Measurements from ENCODE around the gene BGN. TPM values are rescaled to one million over a fixed set of nuclear protein-coding genes. Genes with fewer than 3 reads are reported as not detected.
A peak's percentile ranks its signal among the peaks of the same experiment; 100 is the strongest.

BGN gene
- polyA plus RNA-seq (2013, experiment 1 of 2; ENCODE audit: insufficient read length), result 1,497 TPM
- 1,430 TPM for polyA plus RNA-seq (2013, experiment 2 of 2; ENCODE audit: insufficient read length)

DNA sequence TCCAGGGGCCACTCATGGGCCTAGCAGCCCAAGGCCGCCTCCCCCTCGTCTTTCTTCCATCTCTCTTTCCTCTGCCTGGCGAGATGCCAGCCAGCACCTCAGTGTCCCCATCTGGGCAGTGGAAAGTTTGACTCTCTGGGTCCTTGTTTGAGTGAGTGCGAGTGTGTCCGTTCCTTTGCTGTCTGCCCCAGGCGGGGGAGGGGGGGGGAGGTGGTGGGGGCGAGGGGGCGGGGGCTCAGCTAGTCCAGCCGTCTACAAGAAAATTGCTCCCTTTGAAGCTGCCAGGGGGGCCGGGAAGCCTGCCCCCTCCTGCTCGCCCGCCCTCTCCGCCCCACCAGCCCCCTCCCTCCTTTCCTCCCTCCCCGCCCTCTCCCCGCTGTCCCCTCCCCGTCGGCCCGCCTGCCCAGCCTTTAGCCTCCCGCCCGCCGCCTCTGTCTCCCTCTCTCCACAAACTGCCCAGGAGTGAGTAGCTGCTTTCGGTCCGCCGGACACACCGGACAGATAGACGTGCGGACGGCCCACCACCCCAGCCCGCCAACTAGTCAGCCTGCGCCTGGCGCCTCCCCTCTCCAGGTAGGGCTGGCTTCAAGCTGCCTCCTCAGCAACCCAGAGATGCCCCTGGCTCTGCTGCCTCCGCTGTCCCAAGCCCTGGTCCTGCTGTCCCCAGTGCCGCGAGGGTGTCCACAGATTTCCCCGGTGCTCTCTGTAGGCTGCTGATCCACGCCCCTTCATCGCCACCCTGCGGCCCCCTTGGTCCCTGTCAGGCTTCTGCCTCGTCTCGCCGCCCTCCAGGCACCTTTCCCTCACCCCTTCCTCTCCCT, at the start of gene BGN:
TSS of gene BGN (plus strand) at position 440 of the 821 bp plus-strand sequence. CDS start 9,652 bp downstream, outside the sequence.
- DNase-seq, result peak; percentile 80

DNA sequence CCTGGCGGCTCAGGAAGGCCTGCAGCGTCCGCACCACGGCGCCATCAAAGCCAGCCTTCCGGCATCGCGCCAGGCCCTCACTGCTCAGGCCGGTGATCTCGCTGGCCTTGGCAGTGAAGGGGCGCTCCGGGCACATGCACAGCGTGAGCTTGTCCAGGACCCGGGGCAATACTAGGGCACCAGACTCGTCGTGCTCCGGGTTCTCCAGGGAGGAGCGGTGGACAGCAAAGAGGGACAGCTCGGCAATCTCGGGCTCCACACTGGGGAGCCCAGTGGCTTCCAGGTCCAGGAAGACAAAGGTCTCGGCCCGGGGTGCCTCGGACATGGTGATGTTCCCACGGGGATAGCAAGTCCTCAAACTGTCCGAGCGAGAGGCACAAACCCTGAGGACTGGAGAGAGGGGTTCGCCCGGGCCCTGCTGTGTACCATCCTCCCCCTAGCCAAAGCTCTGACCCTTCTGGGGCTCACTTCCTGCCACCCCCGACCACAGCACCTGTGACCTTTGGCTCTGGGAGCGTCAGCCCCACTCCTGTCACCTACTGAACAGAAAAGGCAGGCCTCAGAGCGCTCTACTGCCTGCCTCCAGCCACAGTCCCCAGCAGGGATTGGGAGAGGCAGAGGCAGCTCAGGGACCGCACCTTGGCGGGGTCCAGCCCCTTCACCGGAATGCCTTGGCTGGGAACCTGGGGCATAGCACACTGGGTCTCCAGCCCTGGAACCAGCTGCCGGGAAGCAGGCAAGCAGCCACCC, 49.5 kb upstream of the BGN start:
- no peak for DNase-seq

DNA sequence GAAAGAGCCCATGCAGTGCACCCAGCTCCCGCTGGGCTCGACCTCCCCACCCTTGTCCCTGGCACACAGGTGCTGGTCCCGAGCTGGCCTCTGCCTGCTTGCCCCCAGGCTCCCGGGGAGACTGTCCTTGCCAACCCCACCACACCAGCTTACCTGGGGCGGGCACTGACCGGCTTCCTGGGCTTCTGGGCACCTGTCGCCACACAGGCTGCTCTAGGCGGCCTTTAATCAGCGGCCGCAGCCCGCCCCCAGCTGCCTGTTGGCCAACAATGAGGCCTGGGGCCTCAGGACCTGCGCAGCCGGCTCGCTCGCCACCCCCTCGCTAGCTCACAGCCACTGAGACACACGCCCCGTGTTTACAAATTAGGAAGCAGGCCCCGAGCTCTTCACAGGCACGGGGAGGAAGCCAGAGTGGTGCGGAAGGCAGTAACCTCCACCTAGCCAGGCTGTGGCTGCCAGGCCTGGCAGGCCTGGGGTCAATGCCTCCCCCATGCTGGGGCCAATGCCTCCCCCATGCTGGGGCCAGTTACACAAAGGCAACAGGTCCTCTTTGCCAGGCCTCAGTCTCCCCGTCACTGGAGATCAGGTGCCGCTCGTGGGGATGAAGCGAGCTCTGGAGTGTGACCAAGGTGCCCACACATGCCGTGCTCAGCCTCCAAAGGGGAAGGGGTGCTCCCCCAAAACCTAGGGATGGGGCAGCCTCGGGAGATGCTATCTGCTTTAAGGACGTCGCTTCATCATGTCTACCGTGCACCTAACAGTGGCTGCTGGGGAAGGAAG, 48.7 kb upstream of the BGN start, which contains the start of gene TREX2:
TSS of gene TREX2 (minus strand) at position 201 of the 780 bp plus-strand sequence. CDS start 626 bp downstream, outside the sequence.
- no peak for DNase-seq

DNA sequence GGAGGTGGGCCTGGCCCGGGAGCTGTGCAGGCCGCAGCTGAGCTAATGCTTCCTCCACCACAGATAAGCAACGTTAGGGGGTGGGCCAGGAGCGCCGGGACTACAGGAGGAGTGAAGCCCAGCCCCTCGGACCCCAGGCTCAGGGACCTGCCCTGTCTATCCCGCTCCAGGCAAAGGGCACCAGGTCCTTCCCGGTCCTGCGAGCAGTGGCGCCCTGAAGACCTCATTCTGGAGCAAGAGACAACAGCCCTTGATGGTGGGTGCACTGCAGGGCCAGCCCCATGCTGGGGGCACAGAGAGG, 48.2 kb upstream of the BGN start:
- no peak for DNase-seq

DNA sequence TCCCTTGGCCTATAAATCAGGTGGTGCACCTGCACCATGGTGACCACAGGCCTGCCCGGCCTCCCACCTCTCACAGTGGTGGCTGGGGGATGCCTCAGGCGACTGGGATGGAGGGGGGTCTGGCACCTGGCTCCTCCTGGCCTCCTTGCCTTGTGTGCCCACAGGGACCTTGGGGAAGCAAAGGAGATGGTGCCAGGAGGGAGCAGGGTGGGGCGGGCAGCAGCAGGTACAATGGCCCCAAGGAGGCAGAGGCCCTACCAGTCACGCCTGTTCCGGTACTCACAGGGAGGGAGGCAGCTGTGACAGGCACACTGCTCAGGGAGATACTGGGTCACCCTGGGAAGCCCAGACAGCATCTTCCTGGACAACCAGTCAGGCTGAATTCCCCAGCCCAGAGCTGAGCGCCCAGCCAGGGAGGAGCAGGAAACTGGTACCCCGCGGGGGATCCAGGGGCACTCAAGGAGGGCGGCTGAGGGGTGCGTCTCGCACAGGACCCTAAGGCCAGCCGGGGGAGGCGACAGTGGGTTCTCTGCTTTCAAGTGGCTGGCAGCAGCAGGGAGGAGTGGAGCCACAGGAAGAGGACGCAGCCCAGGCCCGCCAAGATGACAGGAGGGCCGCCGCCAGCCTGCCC, 47.7 kb upstream of the BGN start:
- no peak for DNase-seq

DNA sequence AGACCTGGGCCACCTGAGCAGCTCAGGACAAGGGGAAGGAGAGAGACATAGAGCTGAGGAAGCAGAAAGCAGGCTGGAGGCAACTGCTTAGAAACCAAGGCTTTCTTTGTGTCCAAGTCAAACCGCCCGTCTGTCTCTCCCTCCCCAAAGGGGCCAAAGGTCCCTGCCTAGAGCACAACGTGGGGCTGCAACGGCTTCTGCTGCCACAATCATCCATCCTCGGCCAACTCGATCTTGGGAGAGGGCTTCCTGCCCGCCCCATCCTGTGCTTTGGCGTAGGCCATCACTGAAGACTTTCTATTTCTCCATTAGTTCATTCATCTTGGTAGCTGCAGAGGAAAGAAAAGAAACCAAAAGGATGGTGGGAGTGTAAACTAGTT, 47.2 kb upstream of the BGN start:
- no peak for DNase-seq

DNA sequence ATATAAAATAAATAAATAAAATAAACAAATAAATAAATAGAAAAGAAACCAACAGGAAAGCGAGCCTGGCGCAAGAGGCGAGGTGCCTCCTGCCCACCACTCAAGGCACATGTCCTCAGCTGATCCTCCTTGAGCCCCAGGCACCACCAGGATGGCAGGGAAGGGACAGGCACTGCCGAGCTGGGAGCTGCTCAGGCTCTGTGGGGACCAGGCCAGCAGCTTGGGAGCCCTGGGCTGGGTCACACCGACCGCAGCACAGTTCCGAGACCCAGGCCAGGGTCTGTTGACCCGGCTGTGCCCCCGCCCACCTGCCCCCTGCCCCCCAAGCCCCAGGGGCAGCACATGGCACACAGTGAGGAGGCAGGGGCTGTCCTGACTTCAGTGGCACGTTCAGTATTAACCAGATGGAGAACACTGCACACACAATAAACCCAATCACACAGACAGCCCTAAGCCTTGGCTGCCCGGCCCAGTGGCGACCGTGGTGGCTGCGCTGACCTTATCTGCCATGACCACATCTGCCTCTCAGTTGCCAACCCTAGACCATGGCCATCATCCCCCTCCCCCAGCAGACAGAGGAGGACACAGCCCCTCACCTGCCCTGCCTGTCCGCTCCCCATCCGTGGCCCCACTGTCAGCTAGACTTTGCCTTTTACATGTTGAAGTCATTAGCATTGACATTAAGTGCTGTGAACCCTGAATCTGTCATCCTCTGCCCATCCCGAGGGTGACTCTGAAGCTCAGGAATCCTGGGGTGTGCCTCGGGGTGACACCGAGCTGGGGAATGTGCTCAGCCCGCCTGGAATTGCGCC, 46.0 kb upstream of the BGN start:
- no peak for DNase-seq

DNA sequence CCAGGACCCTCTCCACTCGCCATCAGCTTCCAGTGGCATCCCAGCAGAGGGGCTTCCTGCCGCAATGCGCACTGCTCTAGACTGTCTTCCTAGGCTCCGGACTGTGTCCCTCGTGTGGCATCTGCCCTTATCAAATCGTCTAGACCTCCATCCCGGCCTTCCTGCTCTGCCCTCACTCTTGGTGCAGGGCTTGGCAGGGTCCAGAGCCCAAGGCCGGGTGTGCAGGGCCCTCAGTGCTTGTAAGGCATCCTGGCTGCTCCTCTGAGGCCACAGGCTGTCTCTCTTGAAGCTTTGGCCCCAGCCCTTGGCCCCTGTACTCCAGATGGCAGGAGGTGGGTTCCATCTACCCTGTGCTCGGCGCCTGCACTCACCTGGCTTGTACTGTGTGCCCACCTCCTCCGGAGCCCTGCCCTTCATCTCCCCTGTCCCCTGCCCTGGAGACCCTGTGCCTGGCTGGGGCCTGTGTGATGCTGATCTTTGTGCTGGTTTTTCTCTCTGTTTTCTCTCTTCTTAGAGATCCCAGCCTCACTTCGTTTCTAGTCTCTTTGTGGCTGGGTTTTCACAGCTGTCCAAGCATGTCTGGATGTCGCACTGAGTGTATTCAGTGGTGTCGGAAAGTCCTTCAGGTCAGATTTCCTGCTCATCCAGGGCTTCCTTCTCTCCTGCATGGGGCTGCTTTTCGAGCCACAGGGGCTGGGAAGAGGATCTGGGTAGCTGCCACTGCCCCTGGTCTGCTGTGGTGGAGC, 45.2 kb upstream of the BGN start:
- DNase-seq, result no peak

DNA sequence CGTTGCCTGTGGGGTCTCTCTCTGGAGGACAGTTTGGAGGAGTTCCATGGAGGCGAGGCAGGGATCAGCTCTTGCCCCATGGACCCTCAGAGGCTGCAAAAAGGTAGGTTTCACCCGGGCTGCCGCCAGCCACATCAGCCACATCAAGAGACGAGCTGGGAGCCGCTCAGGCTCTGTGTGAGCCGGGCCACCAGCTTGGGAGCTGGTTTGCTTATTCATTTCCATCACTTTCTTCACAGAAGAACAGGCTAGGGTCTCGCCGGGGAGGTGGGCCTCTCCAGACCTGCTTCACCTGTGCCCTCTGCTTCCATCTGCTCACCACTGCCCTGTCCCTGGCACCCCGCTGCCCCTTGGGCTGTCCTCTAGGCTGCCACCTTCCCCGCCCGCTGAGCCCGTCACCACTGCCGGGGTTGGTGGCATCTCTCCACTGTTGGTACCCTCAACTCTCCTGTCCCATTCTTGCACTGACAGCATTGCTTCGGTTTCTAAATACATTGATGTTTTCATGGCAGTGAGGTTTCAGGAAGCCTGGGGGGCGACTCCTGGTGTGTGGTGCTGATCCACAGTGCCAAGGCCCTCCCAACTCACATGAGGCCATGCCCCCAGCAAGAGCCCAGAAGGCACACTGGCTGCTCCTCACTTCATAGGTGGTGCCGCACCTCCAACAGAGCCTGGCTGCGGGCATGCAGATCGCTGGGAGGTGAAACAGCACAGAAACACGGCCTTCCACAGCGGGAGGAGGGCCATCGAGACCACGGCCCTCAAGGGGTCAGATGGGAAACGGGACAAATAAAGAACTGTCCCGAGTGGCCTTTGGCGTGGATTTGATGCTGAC, 44.4 kb upstream of the BGN start:
- DNase-seq, result no peak

DNA sequence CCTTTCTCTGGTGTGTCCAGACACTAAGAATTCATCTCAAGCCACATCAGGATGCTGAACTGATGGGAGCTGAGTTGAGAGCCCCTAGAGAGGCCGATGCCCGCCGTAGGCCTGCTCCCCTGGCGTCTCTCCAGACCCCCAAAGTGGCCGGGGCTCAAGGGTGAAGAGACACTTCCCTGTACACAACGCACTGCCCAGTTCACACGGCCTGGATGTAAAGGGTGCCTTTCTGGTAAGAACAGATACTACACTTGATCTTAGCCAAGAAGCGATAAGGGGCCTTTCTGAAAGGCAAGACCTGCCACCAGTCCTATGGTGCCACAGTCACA, 43.9 kb upstream of the BGN start:
- DNase-seq, result no peak

DNA sequence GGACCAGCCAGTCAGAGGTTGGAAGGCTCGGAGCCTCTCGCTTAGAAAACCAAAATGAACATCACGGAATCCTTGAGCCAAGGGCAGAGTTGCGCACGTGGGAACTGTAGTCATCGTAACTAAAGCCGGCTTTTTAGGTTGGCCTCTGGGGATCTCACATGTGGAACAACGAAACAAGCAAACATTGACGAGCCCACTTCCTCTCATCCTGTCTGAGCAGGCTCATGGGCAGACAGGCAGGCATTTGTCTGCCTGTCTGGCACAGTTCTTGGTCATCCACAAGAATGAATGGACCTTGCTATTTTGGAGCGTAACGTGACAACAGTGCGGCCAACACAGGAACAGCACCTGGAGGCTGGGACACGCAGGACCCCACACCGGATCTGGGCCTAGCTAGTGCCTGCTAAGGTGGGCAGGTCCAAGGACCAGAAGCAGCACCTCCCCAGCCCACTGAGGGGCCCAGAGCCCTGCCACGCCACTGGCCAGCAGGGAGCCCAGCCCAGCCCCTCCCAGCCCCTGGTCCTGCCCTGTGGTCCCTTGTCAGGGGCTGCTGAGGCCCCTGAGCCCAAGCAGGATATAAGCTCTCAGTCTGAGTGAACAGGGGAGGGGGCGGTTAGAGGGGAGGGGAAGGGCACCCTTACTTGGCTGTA, 39.8 kb upstream of the BGN start:
- no peak for DNase-seq

DNA sequence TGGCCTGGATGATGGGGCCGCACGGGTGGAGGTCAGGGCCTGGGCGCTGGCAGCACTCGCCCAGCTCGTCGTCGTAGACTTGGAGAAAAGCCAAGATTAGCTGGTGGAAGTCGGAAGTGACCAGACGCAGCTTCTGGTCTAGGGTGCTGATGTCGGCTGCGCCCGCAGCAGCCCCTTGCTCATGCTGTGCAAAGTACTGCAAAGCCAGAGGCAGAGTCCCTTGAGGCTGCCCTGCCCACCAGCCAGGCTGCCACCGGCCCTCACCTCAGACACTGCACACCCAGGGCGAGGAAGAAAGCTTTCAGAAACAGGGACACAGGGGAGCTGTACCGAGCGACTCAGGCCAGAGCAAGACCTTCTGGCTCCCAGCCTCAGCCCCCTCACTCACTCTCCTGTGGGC, 39.2 kb upstream of the BGN start:
- DNase-seq, result no peak

DNA sequence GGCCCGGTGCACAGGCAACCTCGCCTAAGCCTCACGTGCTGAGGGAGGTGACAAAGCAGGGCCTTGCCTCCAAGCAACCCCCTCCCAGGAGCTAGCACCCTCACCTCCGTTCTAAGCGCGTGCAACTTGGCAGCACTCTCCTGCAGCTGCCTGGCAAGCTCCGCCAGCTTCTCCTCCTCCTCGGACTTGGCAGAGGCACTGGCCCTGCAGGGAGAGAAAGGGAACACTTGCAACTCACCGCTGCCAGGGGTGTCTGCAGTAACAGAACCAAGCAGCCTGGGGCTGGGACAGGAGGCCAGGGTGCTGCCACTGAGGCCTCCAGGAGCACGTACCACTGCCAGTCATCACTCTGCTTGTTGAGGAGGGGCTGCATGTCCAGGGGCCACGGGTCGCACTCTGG, 38.6 kb upstream of the BGN start:
- DNase-seq, result no peak

DNA sequence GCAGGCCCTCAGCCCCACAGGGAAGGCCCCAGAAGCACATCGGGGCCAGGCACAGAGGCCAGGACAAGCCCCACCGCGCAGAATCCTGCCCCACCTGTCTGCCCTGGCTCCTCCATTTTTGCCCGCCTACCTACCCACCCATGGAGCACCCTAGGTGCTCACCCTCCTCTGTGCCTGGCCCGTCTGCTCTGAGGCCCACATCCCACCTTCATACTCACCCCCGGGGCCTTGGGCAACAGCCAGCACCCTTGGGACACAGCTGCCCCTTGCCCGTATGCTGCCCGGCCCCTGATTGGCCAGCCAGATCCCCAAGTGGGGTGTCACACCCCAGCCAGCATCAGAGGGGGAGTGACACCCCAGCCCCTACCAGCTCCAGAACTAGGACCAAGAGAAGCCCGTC, 38.1 kb upstream of the BGN start:
- no peak for DNase-seq

DNA sequence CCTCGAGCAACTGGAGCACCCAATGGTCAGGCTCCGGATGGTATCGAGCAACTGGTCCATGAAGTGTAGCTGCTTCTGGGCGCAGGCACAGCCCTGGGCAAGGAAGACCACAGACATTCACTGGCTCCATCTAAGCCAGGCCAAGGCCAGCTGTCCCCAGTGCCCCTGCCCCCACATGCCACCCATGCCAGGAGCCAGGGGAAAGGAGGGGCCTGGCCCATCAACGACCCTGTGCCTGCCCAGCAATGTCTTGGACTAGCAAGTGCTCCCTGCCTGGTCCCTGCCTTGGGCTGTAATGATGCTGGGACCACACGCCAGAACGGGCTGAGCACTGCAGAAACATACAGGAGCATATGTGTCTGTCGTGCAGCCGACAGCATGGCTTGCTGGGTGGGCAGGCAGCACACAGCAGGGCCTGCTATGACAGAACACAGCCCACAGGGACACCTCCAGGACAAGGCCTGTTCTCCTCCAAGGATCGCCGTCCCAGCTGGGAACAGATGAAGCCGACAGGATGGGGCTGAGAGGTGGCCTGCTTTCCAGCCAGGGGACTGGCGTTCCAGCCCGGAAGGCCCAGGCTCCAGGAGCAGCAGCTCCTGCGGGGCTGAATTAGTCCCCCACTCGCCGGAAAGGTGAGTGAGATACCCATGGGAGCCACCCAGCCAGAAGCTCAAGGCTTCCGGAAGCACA, 37.5 kb upstream of the BGN start:
- DNase-seq, result no peak

DNA sequence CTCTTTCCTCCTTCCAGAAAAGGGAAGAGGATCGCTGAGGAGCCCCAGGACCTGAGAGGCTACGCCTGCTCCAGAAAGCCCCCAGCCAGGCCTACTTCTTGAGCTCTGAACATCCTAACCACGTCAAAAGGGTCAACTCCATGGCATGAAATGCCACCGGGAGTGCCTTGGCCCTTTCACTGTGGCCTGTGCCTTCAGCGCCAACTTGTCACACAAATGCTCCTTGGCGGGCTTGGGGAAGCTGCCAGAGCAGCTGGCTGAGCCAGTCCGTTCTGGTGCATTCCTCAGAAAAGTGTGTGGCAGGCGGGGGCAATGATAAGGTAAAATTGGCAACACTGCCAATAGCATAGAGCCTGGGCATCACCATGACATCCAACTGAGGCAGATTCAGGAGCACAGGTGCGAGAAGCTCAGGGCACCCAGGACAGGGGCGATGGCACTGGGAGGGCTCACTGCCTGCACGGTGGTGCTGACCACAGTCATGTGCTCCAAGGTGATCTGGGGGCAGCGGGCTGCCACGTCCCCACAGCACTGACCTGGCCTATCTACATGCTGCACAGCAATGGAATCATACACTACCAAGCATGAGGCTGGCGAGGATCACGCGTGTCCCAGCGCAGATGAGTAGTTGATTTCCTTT, 36.8 kb upstream of the BGN start:
- DNase-seq, result no peak

DNA sequence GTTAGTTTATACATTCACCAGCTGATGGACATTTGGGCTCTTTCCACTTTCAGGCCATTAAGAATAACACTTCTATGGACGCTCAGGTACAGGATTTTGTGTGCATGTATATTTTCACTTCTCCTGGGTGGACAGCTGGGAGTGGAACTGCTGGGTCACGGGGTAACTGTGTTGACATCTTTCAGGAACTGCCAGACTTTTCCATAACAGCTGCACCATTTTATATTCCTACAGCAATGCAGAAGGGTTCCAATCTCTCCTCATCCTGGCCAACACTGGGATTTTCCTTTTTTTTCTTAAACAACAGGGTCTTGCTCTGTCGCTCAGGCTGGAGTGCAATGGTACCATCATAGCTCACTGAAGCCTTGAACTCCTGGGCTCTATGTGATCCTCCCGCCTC, 36.3 kb upstream of the BGN start:
- DNase-seq, result no peak

DNA sequence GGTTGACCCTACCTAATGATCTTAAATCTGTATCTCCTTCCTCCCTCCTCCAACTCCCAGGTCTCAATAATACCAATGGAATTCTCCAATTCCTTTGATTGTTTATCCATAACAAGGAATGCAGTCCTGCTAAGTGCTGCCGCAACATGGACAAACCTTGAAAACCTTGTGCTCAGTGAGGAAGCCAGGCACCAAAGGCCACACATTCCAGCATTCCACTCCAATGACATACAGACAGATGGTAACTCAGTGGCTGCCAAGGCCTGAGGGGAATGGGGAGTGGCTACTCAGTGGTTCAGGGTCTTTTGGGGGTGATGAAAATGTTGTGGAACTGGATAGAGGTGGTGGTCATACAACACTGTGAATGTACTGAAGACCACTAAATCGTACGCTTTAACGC, 34.8 kb upstream of the BGN start:
- peak; percentile 72 for DNase-seq

DNA sequence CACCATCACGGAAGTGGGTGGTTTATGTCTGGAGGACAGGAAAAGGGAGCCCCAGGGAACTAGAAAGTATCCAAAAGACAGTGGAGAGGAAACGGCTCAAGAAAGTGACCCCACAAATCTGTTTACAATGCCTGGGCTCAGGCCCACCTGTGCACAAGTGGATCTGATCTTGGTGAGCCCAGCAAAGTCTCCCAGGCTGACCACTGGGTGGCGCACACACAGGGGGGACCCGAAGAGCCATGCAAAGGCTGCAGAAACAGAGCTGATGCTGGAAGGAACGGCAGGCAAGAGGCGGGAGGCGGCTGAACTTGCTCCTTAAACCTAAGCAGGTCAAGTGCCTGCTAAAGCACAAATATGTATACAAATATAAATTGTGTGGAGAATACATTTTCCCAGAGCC, 34.0 kb upstream of the BGN start:
- peak; percentile 32 for DNase-seq

Data from fibroblast of skin of abdomen (primary cell).